Spleen (tissue), 7 donors: ENCODE measurements around the gene WDR48.

Experiments used
- POLR2A ChIP-seq, 3 donors: fragments of 450-650 bp; IDR thresholded peaks; one replicate each; pipeline ENCODE4 v1.5.1; 2017; ENCODE audit warnings: antibody characterized with exemption in 3 of 3, mild to moderate bottlenecking in 1 of 3
- POLR2AphosphoS5 ChIP-seq, 3 donors: sonication (generic); formaldehyde crosslinking; IDR thresholded peaks; one replicate each; pipeline ENCODE4 v1.5.1; 2017; ENCODE audit warnings: antibody characterized with exemption in 3 of 3
- TF ChIP-seq, protein P1 (sequence below), 11 experiments: fragments of 200-600 bp in 7 of 11; fragments of 450-650 bp in 4 of 11; sonication (generic) in 4 of 11; IDR thresholded peaks in 8 of 11; conservative IDR thresholded peaks in 3 of 11; 1 replicate in 7 of 11; 2 replicates in 4 of 11; pipeline versions ENCODE4 v1.4.0 to v1.8.0; 2016 to 2021; ENCODE audit warnings: antibody characterized with exemption in 11 of 11, inconsistent platforms in 4 of 11, mild to moderate bottlenecking in 1 of 11
- donor health status: DM: no; HTN: no; CAD: no; lungs with moderate emphysema.
- donor health status: DM: no; HTN: no; CAD: no.
- donor health status: DM: no; HTN: no; CAD: no.

- TF ChIP-seq, protein P1, sequence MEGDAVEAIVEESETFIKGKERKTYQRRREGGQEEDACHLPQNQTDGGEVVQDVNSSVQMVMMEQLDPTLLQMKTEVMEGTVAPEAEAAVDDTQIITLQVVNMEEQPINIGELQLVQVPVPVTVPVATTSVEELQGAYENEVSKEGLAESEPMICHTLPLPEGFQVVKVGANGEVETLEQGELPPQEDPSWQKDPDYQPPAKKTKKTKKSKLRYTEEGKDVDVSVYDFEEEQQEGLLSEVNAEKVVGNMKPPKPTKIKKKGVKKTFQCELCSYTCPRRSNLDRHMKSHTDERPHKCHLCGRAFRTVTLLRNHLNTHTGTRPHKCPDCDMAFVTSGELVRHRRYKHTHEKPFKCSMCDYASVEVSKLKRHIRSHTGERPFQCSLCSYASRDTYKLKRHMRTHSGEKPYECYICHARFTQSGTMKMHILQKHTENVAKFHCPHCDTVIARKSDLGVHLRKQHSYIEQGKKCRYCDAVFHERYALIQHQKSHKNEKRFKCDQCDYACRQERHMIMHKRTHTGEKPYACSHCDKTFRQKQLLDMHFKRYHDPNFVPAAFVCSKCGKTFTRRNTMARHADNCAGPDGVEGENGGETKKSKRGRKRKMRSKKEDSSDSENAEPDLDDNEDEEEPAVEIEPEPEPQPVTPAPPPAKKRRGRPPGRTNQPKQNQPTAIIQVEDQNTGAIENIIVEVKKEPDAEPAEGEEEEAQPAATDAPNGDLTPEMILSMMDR (IDR thresholded peaks at IDR 0.05 in 8 of 11, conservative IDR thresholded peaks at IDR 0.05 in 3 of 11), result no peak
- no peak for TF ChIP-seq POLR2A (IDR thresholded peaks at IDR 0.05)
- TF ChIP-seq POLR2AphosphoS5 (IDR thresholded peaks at IDR 0.05), result no peak
These were observed 46.5 kb upstream of the WDR48 start for GRCh38 chr3:39005295-39005694.
